ENCODE results near the gene YJEFN3. TPM values are rescaled to one million over a fixed set of nuclear protein-coding genes. Genes with fewer than 3 reads are reported as not detected.

The YJEFN3 gene
- total RNA-seq, 1 experiment from 2014 or later: 25.3 TPM

GRCh38 chr19:19498255-19498991 lies 30.3 kb upstream of the YJEFN3 start:
- TF ChIP-seq ZFX (IDR thresholded peaks at IDR 0.05) (no peak), POLR2A (IDR thresholded peaks at IDR 0.05; ENCODE audit: borderline replicate concordance, extremely low read depth, insufficient read depth, insufficient read length) (no peak), EZH2phosphoT487 (IDR thresholded peaks at IDR 0.05; ENCODE audit: borderline replicate concordance) (no peak), SRF (IDR thresholded peaks at IDR 0.05; ENCODE audit: low read depth) (no peak), REST (IDR thresholded peaks at IDR 0.05; ENCODE audit: low read depth) (no peak), CEBPB (IDR thresholded peaks at IDR 0.05; ENCODE audit: low read depth) (no peak), ZBTB33 (IDR thresholded peaks at IDR 0.05; ENCODE audit: extremely low read depth, insufficient replicate concordance, low read length) (no peak), EGR1 (IDR thresholded peaks at IDR 0.05; ENCODE audit: low read depth) (no peak), CBX3 (IDR thresholded peaks at IDR 0.05; ENCODE audit: low read depth) (no peak)
- Histone ChIP-seq H3K9ac (ENCODE audit: low read length) (no peak overlapping the region), H3K4me3 (replicated peaks in 1 of 2; ENCODE audit: low read depth in 1 of 2, low read length in 2 of 2) (no peak overlapping the region), H3K27me3 (ENCODE audit: insufficient read depth, low read length) (no peaks in the 10 kb centered on the region), H4K20me1 (ENCODE audit: insufficient read depth) (no peaks in the 10 kb centered on the region), H3K4me1 (ENCODE audit: control insufficient read depth in 1 of 2, insufficient read depth in 2 of 2, low read length in 2 of 2) (no peaks in the 10 kb centered on the region), H3K9me3 (ENCODE audit: control insufficient read depth in 1 of 2, insufficient read depth in 1 of 2, low read depth in 1 of 2, low read length in 2 of 2) (no peaks in the 10 kb centered on the region), H3K9me2 (ENCODE audit: insufficient read depth) (no peaks in the 10 kb centered on the region), H2AFZ (ENCODE audit: low read depth, low read length, poor library complexity, severe bottlenecking) (no peak overlapping the region), H3K4me2 (ENCODE audit: low read length) (no peak overlapping the region), H3K36me3 (ENCODE audit: control insufficient read depth in 1 of 2, insufficient read depth in 2 of 2, low read length in 2 of 2) (peaks cover 28 to 48% of the 10 kb centered on the region in 2 experiments; a peak in 3 of 4 replicates), H3K27ac (ENCODE audit: low read depth, low read length) (no peak overlapping the region), H3K79me2 (ENCODE audit: insufficient read depth, low read length) (peaks cover 35% of the 10 kb centered on the region; the same call in 1 of the 2 replicates)
- ATAC-seq (no peak), DNase-seq (ENCODE audit: low read depth, low spot score) (no peak)
- intact Hi-C loops (cut with micrococcal nuclease): no loop called here
- BruUV-seq (replicated peaks): no TSS peak
- RAD21 ChIA-PET (ENCODE audit: low non-redundant PET in 1 of 2, low total read pairs in 2 of 2, uncharacterized antibody in 2 of 2, unreplicated experiment in 2 of 2): no interaction called here
- CTCF ChIA-PET: no interaction called here
- POLR2A ChIA-PET: no interaction called here
